Activated CD8-positive, alpha-beta memory T cell treated with anti-CD3 and anti-CD28 coated beads for 4 hours (primary cell): ENCODE measurements around the gene PRAMEF14.
"Not testable (repeated sequence)": the region's sequence is repeated elsewhere in the genome, so short reads cannot be mapped to it uniquely, and the experiment has no call there.

Experiments
- DNase-seq, 2 donors: peaks; one replicate each; pipeline ENCODE4 v3.0.0-alpha.2; 2020; ENCODE audit warnings: low read depth in 2 of 2

PRAMEF14 gene

GRCh38 chr1:13347034-13347433 is at the start of gene PRAMEF14:
PRAMEF14 (minus strand) TSS chr1:13347134; CDS start chr1:13345314, 1,820 bp downstream.
- DNase-seq = not testable (repeated sequence)

GRCh38 chr1:13395311-13395710 is 48.4 kb upstream of the PRAMEF14 start:
- not testable (repeated sequence) for DNase-seq

- not testable (repeated sequence) for DNase-seq
Measured at GRCh38 chr1:13394761-13395160, 47.8 kb upstream of the PRAMEF14 start.

GRCh38 chr1:13393004-13393403 is 46.1 kb upstream of the PRAMEF14 start:
- DNase-seq = not testable (repeated sequence)

GRCh38 chr1:13389332-13389731 is 42.4 kb upstream of the PRAMEF14 start, which contains the start of gene PRAMEF17:
PRAMEF17 (plus strand) TSS chr1:13389632; CDS start chr1:13389658, 26 bp downstream.
- DNase-seq = not testable (repeated sequence)

GRCh38 chr1:13380380-13380779 is 33.4 kb upstream of the PRAMEF14 start:
- not testable (repeated sequence) for DNase-seq

GRCh38 chr1:13378983-13379382 is 32.0 kb upstream of the PRAMEF14 start:
- DNase-seq = not testable (repeated sequence)

GRCh38 chr1:13368544-13368943 is 21.6 kb upstream of the PRAMEF14 start:
- DNase-seq = not testable (repeated sequence)

GRCh38 chr1:13366536-13366935 is 19.6 kb upstream of the PRAMEF14 start:
- DNase-seq = not testable (repeated sequence)

- DNase-seq = not testable (repeated sequence)
Measured at GRCh38 chr1:13364928-13365327, 18.0 kb upstream of the PRAMEF14 start.

GRCh38 chr1:13362364-13362763 is 15.4 kb upstream of the PRAMEF14 start:
- DNase-seq = not testable (repeated sequence)

GRCh38 chr1:13356774-13357173 is 9.8 kb upstream of the PRAMEF14 start:
- DNase-seq = not testable (repeated sequence)

- DNase-seq = not testable (repeated sequence)
Measured at GRCh38 chr1:13354475-13354874, 7.5 kb upstream of the PRAMEF14 start.

- not testable (repeated sequence) for DNase-seq
Measured at GRCh38 chr1:13353476-13353875, 6.5 kb upstream of the PRAMEF14 start.

- not testable (repeated sequence) for DNase-seq
Measured at GRCh38 chr1:13342496-13342895, 4.4 kb downstream of the PRAMEF14 start.

- not testable (repeated sequence) for DNase-seq
Measured at GRCh38 chr1:13315281-13315680, 31.7 kb downstream of the PRAMEF14 start, which contains the start of gene PRAMEF15. PRAMEF15 (plus strand) TSS chr1:13315581; CDS start chr1:13318408, 2,827 bp downstream.

GRCh38 chr1:13303239-13303638 is 43.7 kb downstream of the PRAMEF14 start, which contains the start of gene PRAMEF33:
PRAMEF33 (plus strand) TSS chr1:13303539; CDS start chr1:13305955, 2,416 bp downstream.
- not testable (repeated sequence) for DNase-seq

GRCh38 chr1:13302197-13302596 is 44.7 kb downstream of the PRAMEF14 start:
- not testable (repeated sequence) for DNase-seq

- not testable (repeated sequence) for DNase-seq
Measured at GRCh38 chr1:13298699-13299098, 48.2 kb downstream of the PRAMEF14 start.

- DNase-seq = not testable (repeated sequence)
Measured at GRCh38 chr1:13297216-13297931, 49.6 kb downstream of the PRAMEF14 start.
